SK-N-SH treated with all-trans-retinoic acid at 6 μM for 48 hours (cell line): ENCODE data around the gene PLD1.

Experiments used
- ATAC-seq: fragments of 200-7000 bp; cut with Tn5 transposase; 3 replicates; pipeline ENCODE4 v1.9.1; 2020; ENCODE audit warnings: mild to moderate bottlenecking, moderate library complexity
- ARNTL ChIP-seq: fragments of 450-650 bp; formaldehyde crosslinking; IDR thresholded peaks from 2 replicates; pipeline ENCODE4 v1.5.0; 2020; ENCODE audit warnings: low read depth, mild to moderate bottlenecking, moderate library complexity, borderline replicate concordance
- BACH2 ChIP-seq: fragments of 250-450 bp; sonication (Bioruptor Pico); IDR thresholded peaks from 2 replicates; pipeline ENCODE4 v1.9.0; 2021; ENCODE audit warnings: mild to moderate bottlenecking, borderline replicate concordance
- CSDC2 ChIP-seq: fragments of 250-450 bp; sonication (Bioruptor Pico); IDR thresholded peaks from 2 replicates; pipeline ENCODE4 v1.5.0; 2020; ENCODE audit warnings: mild to moderate bottlenecking, moderate library complexity
- CSRNP3 ChIP-seq: fragments of 250-450 bp; sonication (Bioruptor Pico); IDR thresholded peaks from 2 replicates; pipeline ENCODE4 v1.5.1; 2021; ENCODE audit warnings: mild to moderate bottlenecking, moderate library complexity
- ESRRG ChIP-seq: fragments of 250-450 bp; sonication (Bioruptor Pico); IDR thresholded peaks from 2 replicates; pipeline ENCODE4 v1.6.1; 2021; ENCODE audit warnings: mild to moderate bottlenecking
- GLIS3 ChIP-seq: fragments of 250-450 bp; sonication (Bioruptor Pico); IDR thresholded peaks from 2 replicates; pipeline ENCODE4 v1.5.0; 2020; ENCODE audit warnings: mild to moderate bottlenecking, moderate library complexity
- ISL1 ChIP-seq: fragments of 250-450 bp; sonication (Bioruptor Pico); IDR thresholded peaks from 2 replicates; pipeline ENCODE4 v2.1.2; 2022; ENCODE audit warnings: mild to moderate bottlenecking, moderate library complexity
- OSR1 ChIP-seq: fragments of 250-450 bp; sonication (Bioruptor Pico); IDR thresholded peaks from 2 replicates; pipeline ENCODE4 v1.8.0; 2022; ENCODE audit warnings: moderate library complexity, mild to moderate bottlenecking, inconsistent platforms
- PATZ1 ChIP-seq: fragments of 250-450 bp; sonication (Bioruptor Pico); IDR thresholded peaks from 2 replicates; pipeline ENCODE4 v1.8.0; 2020; ENCODE audit warnings: mild to moderate bottlenecking, moderate library complexity, borderline replicate concordance
- PPARA ChIP-seq: fragments of 250-450 bp; sonication (Bioruptor Pico); IDR thresholded peaks from 2 replicates; pipeline ENCODE4 v1.5.0; 2020; ENCODE audit warnings: mild to moderate bottlenecking, borderline replicate concordance
- RARB ChIP-seq: fragments of 250-450 bp; sonication (Bioruptor Pico); IDR thresholded peaks from 2 replicates; pipeline ENCODE4 v1.8.0; 2021; ENCODE audit warnings: mild to moderate bottlenecking, moderate library complexity
- SNAI2 ChIP-seq: fragments of 250-450 bp; sonication (Bioruptor Pico); IDR thresholded peaks from 2 replicates; pipeline ENCODE4 v1.5.0; 2020; ENCODE audit warnings: mild to moderate bottlenecking, moderate library complexity
- TCF4 ChIP-seq: fragments of 250-450 bp; sonication (Bioruptor Pico); IDR thresholded peaks from 2 replicates; pipeline ENCODE4 v1.8.0; 2021; ENCODE audit warnings: mild to moderate bottlenecking, moderate library complexity, borderline replicate concordance
- TOX ChIP-seq: fragments of 250-450 bp; sonication (Bioruptor Pico); IDR thresholded peaks from 2 replicates; pipeline ENCODE4 v1.8.0; 2021; ENCODE audit warnings: mild to moderate bottlenecking, moderate library complexity, borderline replicate concordance
- ZC3H10 ChIP-seq: fragments of 250-450 bp; sonication (Bioruptor Pico); IDR thresholded peaks from 2 replicates; pipeline ENCODE4 v1.5.1; 2021; ENCODE audit warnings: mild to moderate bottlenecking, moderate library complexity
- ZFP3 ChIP-seq: fragments of 250-450 bp; sonication (Bioruptor Pico); IDR thresholded peaks from 2 replicates; pipeline ENCODE4 v1.5.0; 2020; ENCODE audit warnings: mild to moderate bottlenecking, moderate library complexity
- ZNF565 ChIP-seq: fragments of 450-650 bp; formaldehyde crosslinking; conservative IDR thresholded peaks from 2 replicates; pipeline ENCODE4 v1.5.0; 2020; ENCODE audit warnings: low read depth, mild to moderate bottlenecking, moderate library complexity
- ZNF70 ChIP-seq: fragments of 450-650 bp; formaldehyde crosslinking; IDR thresholded peaks from 2 replicates; pipeline ENCODE4 v1.5.0; 2020; ENCODE audit warnings: mild to moderate bottlenecking, moderate library complexity
- ZNF8 ChIP-seq: fragments of 450-650 bp; formaldehyde crosslinking; IDR thresholded peaks from 2 replicates; pipeline ENCODE4 v1.5.0; 2020; ENCODE audit warnings: mild to moderate bottlenecking, moderate library complexity
- TF ChIP-seq, protein P1 (sequence below): fragments of 250-450 bp; sonication (Bioruptor Pico); IDR thresholded peaks from 2 replicates; pipeline ENCODE4 v1.5.0; 2020; ENCODE audit warnings: mild to moderate bottlenecking, moderate library complexity

Gene PLD1

DNA sequence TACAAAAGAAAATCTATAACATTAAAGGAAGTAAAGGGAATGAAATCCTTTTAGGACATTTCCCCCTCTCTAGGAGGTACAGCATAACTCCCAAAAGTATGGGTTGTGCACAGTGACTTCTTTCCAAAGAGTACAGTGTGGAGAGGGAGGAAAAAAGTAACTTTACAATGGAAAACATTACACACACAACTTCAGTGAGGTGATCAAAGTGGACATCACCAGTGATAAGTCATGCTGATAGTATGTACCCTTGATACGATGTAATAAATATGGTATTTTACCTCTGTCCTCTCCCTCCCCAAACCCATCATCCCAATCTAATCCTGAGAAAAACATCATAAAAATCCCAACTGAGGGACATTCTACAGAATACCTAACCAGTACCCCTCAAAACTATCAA is 10.8 kb downstream of the PLD1 start:
- no peak for TF ChIP-seq PPARA (CRISPR knock-in tag)
- TF ChIP-seq ZC3H10 (CRISPR knock-in tag) = no peak
- TF ChIP-seq TOX = no peak
- TF ChIP-seq BACH2 (CRISPR knock-in tag) = no peak
- no peak for TF ChIP-seq ZNF70 (CRISPR knock-in tag)
- no peak for TF ChIP-seq ZNF565 (CRISPR knock-in tag)
- TF ChIP-seq OSR1 (CRISPR knock-in tag) = no peak
- TF ChIP-seq, protein P1, sequence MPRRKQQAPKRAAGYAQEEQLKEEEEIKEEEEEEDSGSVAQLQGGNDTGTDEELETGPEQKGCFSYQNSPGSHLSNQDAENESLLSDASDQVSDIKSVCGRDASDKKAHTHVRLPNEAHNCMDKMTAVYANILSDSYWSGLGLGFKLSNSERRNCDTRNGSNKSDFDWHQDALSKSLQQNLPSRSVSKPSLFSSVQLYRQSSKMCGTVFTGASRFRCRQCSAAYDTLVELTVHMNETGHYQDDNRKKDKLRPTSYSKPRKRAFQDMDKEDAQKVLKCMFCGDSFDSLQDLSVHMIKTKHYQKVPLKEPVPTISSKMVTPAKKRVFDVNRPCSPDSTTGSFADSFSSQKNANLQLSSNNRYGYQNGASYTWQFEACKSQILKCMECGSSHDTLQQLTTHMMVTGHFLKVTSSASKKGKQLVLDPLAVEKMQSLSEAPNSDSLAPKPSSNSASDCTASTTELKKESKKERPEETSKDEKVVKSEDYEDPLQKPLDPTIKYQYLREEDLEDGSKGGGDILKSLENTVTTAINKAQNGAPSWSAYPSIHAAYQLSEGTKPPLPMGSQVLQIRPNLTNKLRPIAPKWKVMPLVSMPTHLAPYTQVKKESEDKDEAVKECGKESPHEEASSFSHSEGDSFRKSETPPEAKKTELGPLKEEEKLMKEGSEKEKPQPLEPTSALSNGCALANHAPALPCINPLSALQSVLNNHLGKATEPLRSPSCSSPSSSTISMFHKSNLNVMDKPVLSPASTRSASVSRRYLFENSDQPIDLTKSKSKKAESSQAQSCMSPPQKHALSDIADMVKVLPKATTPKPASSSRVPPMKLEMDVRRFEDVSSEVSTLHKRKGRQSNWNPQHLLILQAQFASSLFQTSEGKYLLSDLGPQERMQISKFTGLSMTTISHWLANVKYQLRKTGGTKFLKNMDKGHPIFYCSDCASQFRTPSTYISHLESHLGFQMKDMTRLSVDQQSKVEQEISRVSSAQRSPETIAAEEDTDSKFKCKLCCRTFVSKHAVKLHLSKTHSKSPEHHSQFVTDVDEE = no peak
- TF ChIP-seq CSRNP3 = no peak
- TF ChIP-seq, all 23 proteins: peak for 0
- ATAC-seq = no peak; the same call in 2 of the 3 replicates

DNA sequence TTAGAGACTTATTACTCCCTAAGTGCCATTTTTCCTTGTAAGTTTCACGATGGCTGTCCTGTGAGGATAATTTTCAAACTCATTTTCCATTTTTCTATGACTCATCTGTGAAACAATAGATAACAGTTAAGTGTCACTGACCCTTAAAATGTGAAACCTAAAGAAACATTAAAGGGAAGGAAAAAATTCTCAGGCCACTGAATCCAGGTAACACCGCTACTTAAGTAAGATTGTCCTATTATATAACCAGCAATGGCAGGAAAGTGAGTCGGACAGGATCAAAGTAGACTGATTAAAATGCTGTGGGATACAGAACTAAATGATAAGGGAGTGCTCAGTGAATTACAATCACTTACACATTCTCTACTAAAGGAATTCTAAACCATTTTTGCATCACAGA is 12.4 kb downstream of the PLD1 start:
- no peak for ATAC-seq

More for the DNA sequence above, 12.4 kb downstream of the PLD1 start:
- TF ChIP-seq, protein P1 = no peak
- no peak for TF ChIP-seq RARB (CRISPR knock-in tag)
- no peak for TF ChIP-seq BACH2 (CRISPR knock-in tag)
- TF ChIP-seq ZC3H10 (CRISPR knock-in tag) = no peak
- no peak for TF ChIP-seq ZNF70 (CRISPR knock-in tag)
- no peak for TF ChIP-seq CSRNP3
- TF ChIP-seq CSDC2 (CRISPR knock-in tag) = no peak
- TF ChIP-seq ZNF565 (CRISPR knock-in tag) = no peak
- TF ChIP-seq PATZ1 (CRISPR knock-in tag) = no peak
- TF ChIP-seq TOX = no peak
- no peak for TF ChIP-seq ARNTL (CRISPR knock-in tag)
- no peak for TF ChIP-seq ZNF8 (CRISPR knock-in tag)
- no peak for TF ChIP-seq ZFP3 (CRISPR knock-in tag)
- TF ChIP-seq ESRRG (CRISPR knock-in tag) = no peak
- TF ChIP-seq SNAI2 (CRISPR knock-in tag) = no peak
- TF ChIP-seq ISL1 (CRISPR knock-in tag) = no peak
- TF ChIP-seq TCF4 (CRISPR knock-in tag) = no peak
- no peak for TF ChIP-seq GLIS3 (CRISPR knock-in tag)
